GM21367 (cell line): ENCODE measurements around the gene FCHSD2.
"Not testable (repeated sequence)": the region's sequence is repeated elsewhere in the genome, so short reads cannot be mapped to it uniquely, and the experiment has no call there.

ENCODE experiments used
- ATAC-seq: cut with Tn5 transposase; IDR thresholded peaks from one replicate; pipeline ENCODE4 v1.9.1; 2021; ENCODE audit not compliant: unreplicated experiment

FCHSD2 gene

GRCh38 chr11:73070653-73071052 lies 71.5 kb downstream of the FCHSD2 start:
- no peak for ATAC-seq

- ATAC-seq: not testable (repeated sequence)
Observed at GRCh38 chr11:73061857-73062424, 80.2 kb downstream of the FCHSD2 start.

- ATAC-seq: not testable (repeated sequence)
Observed at GRCh38 chr11:73061434-73061833, 80.7 kb downstream of the FCHSD2 start.

GRCh38 chr11:73059915-73060314 lies 82.2 kb downstream of the FCHSD2 start:
- no peak for ATAC-seq

GRCh38 chr11:73058989-73059674 lies 83.0 kb downstream of the FCHSD2 start:
- ATAC-seq: no peak

- no peak for ATAC-seq
Observed at GRCh38 chr11:73055655-73056354, 86.3 kb downstream of the FCHSD2 start.

GRCh38 chr11:73055002-73055401 lies 87.1 kb downstream of the FCHSD2 start:
- ATAC-seq: no peak

GRCh38 chr11:73053964-73054363 lies 88.2 kb downstream of the FCHSD2 start:
- ATAC-seq: no peak

GRCh38 chr11:73048446-73048845 lies 93.7 kb downstream of the FCHSD2 start:
- no peak for ATAC-seq

- peak; percentile 67 for ATAC-seq
Observed at GRCh38 chr11:73047773-73048371, 94.2 kb downstream of the FCHSD2 start.

- ATAC-seq: no peak
Observed at GRCh38 chr11:73040046-73040445, 102.1 kb downstream of the FCHSD2 start.

- no peak for ATAC-seq
Observed at GRCh38 chr11:73034777-73035176, 107.3 kb downstream of the FCHSD2 start.

- no peak for ATAC-seq
Observed at GRCh38 chr11:73034331-73034730, 107.8 kb downstream of the FCHSD2 start.

GRCh38 chr11:73030130-73030529 lies 112.0 kb downstream of the FCHSD2 start:
- ATAC-seq: no peak

GRCh38 chr11:73029403-73029802 lies 112.7 kb downstream of the FCHSD2 start:
- no peak for ATAC-seq

- ATAC-seq: no peak
Observed at GRCh38 chr11:73028611-73029010, 113.5 kb downstream of the FCHSD2 start.

GRCh38 chr11:73027840-73028239 lies 114.3 kb downstream of the FCHSD2 start:
- ATAC-seq: not testable (repeated sequence)

- ATAC-seq: no peak
Observed at GRCh38 chr11:73024639-73025038, 117.5 kb downstream of the FCHSD2 start.

- no peak for ATAC-seq
Observed at GRCh38 chr11:73019996-73020395, 122.1 kb downstream of the FCHSD2 start.

GRCh38 chr11:73019449-73019848 lies 122.7 kb downstream of the FCHSD2 start:
- no peak for ATAC-seq

- ATAC-seq: no peak
Observed at GRCh38 chr11:73018856-73019255, 123.3 kb downstream of the FCHSD2 start.
